H1 (cell line): ENCODE measurements around the gene SLC24A3. TPM values are rescaled to one million over a fixed set of nuclear protein-coding genes. Genes with fewer than 3 reads are reported as not detected.

Experiments
- CTCF ChIA-PET: fragments of 300-600 bp; sonication (Branson Sonifier 250); formaldehyde crosslinking; loops from one replicate; lab custom pipeline; 2021; ENCODE audit not compliant: partially characterized antibody; lab: Charles Lee
- POLR2A ChIA-PET: fragments of 300-600 bp; sonication (Branson Sonifier 250); formaldehyde crosslinking; loops from one replicate; lab custom pipeline; 2021; ENCODE audit warnings: inconsistent platforms; ENCODE audit not compliant: partially characterized antibody; lab: Charles Lee
- DNase-seq, 2 experiments: peaks; one replicate each; pipeline versions ENCODE4 v3.0.0 to v3.0.0-alpha.2; 2010 to 2022; ENCODE audit warnings: low spot score in 2 of 2, low read depth in 1 of 2, mixed read lengths in 1 of 2
- FAIRE-seq: peaks from 2 replicates; lab custom pipeline; 2011; peaks lifted over from hg19 to GRCh38; lab: Jason Lieb, UNC
- H2AFZ ChIP-seq: 2 replicates; pipeline ENCODE4 v1.8.1; 2012; ENCODE audit warnings: low read length, inconsistent platforms
- H2AK5ac ChIP-seq: 2 replicates; pipeline ENCODE4 v1.6.1; 2013; ENCODE audit warnings: low read depth, low read length
- H2BK120ac ChIP-seq: replicated peaks from 2 replicates; pipeline ENCODE3; 2013; ENCODE audit warnings: low read depth, low read length, inconsistent platforms
- H2BK12ac ChIP-seq: 2 replicates; pipeline ENCODE4 v1.6.1; 2013; ENCODE audit warnings: low read depth, low read length
- H2BK15ac ChIP-seq: 2 replicates; pipeline ENCODE4 v1.6.1; 2013; ENCODE audit warnings: low read length
- H2BK20ac ChIP-seq: 2 replicates; pipeline ENCODE4 v1.6.1; 2013; ENCODE audit warnings: low read length
- H2BK5ac ChIP-seq: 2 replicates; pipeline ENCODE4 v1.6.1; 2013; ENCODE audit warnings: low read depth, low read length
- H3K14ac ChIP-seq: 2 replicates; pipeline ENCODE4 v1.6.1; 2013; ENCODE audit warnings: inconsistent platforms; ENCODE audit not compliant: insufficient read length
- H3K18ac ChIP-seq: 2 replicates; pipeline ENCODE4 v1.6.1; 2013; ENCODE audit warnings: low read length; ENCODE audit errors: extremely low read depth
- H3K23ac ChIP-seq: 2 replicates; pipeline ENCODE4 v1.6.1; 2013; ENCODE audit warnings: inconsistent platforms; ENCODE audit not compliant: insufficient read length
- H3K23me2 ChIP-seq: 2 replicates; pipeline ENCODE4 v1.6.1; 2013; ENCODE audit warnings: low read depth, low read length
- H3K27ac ChIP-seq: 2 replicates; pipeline ENCODE4 v1.6.1; 2011; ENCODE audit warnings: low read depth, low read length, inconsistent platforms
- H3K27me3 ChIP-seq, 4 experiments: replicated peaks in 1 of 4; 1 replicate in 1 of 4; 2 replicates in 3 of 4; pipeline versions ENCODE4 v1.6.1 to v1.8.1; 2011 to 2013; ENCODE audit warnings: low read length in 3 of 4, mild to moderate bottlenecking in 3 of 4, inconsistent platforms in 2 of 4, mixed read lengths in 2 of 4, moderate library complexity in 1 of 4; ENCODE audit not compliant: control insufficient read depth in 3 of 4, insufficient read depth in 3 of 4; ENCODE audit errors: extremely low read depth in 1 of 4
- H3K36me3 ChIP-seq, 4 experiments: 2 replicates each; pipeline versions ENCODE4 v1.6.1 to v1.8.1; 2011 to 2013; ENCODE audit warnings: mild to moderate bottlenecking in 4 of 4, low read length in 3 of 4, moderate library complexity in 2 of 4, control low read depth in 1 of 4, inconsistent platforms in 1 of 4; ENCODE audit not compliant: insufficient read depth in 4 of 4, control insufficient read depth in 2 of 4
- H3K4ac ChIP-seq: replicated peaks from 2 replicates; pipeline ENCODE3; 2013; ENCODE audit warnings: low read length, low read depth, mixed read lengths, inconsistent platforms; ENCODE audit not compliant: insufficient read length
- H3K4me1 ChIP-seq, 4 experiments: replicated peaks in 1 of 4; 1 replicate in 1 of 4; 2 replicates in 3 of 4; pipeline versions ENCODE4 v1.6.1 to v1.8.1; 2011 to 2013; ENCODE audit warnings: low read length in 3 of 4, inconsistent platforms in 2 of 4, mixed read lengths in 1 of 4; ENCODE audit not compliant: insufficient read depth in 4 of 4, control insufficient read depth in 3 of 4
- H3K4me2 ChIP-seq, 2 experiments: 2 replicates each; pipeline versions ENCODE4 v1.6.1 to v1.8.1; 2011 to 2013; ENCODE audit warnings: low read depth in 2 of 2, low read length in 2 of 2, control low read depth in 1 of 2, inconsistent platforms in 1 of 2, mild to moderate bottlenecking in 1 of 2; ENCODE audit not compliant: insufficient read depth in 1 of 2
- H3K4me3 ChIP-seq, 4 experiments: fragments of 200-600, 300-600 bp in 1 of 4; sonication (generic), shearing (Covaris generic), sonication (Bioruptor Twin) in 1 of 4; 2 replicates each; pipeline versions ENCODE4 v1.5.1 to v1.8.1; 2011 to 2016; ENCODE audit warnings: low read length in 4 of 4, low read depth in 3 of 4, control low read depth in 2 of 4, inconsistent platforms in 2 of 4, mild to moderate bottlenecking in 2 of 4, mixed read lengths in 1 of 4, moderate library complexity in 1 of 4; ENCODE audit not compliant: insufficient read depth in 2 of 4; ENCODE audit errors: extremely low read depth in 1 of 4
- H3K56ac ChIP-seq: replicated peaks from 2 replicates; pipeline ENCODE3; 2013; ENCODE audit warnings: low read depth, mild to moderate bottlenecking, mixed read lengths, low read length, inconsistent platforms; ENCODE audit not compliant: insufficient read length
- H3K79me1 ChIP-seq: 2 replicates; pipeline ENCODE4 v1.6.1; 2013; ENCODE audit warnings: low read depth, low read length, control low read depth
- H3K79me2 ChIP-seq, 2 experiments: 2 replicates each; pipeline versions ENCODE4 v1.6.1 to v1.8.1; 2012 to 2013; ENCODE audit warnings: low read length in 2 of 2, mild to moderate bottlenecking in 2 of 2, inconsistent platforms in 1 of 2; ENCODE audit not compliant: insufficient read depth in 2 of 2, control insufficient read depth in 1 of 2
- H3K9ac ChIP-seq, 4 experiments: replicated peaks in 1 of 4; 1 replicate in 1 of 4; 2 replicates in 3 of 4; pipeline versions ENCODE4 v1.6.1 to v1.8.1; 2011 to 2013; ENCODE audit warnings: low read depth in 3 of 4, low read length in 3 of 4, control low read depth in 2 of 4, mild to moderate bottlenecking in 2 of 4, moderate library complexity in 2 of 4, inconsistent platforms in 1 of 4; ENCODE audit errors: extremely low read depth in 1 of 4
- H3K9me3 ChIP-seq, 2 experiments: 2 replicates each; pipeline versions ENCODE4 v1.6.1 to v1.8.1; 2012 to 2013; ENCODE audit warnings: mild to moderate bottlenecking in 2 of 2, moderate library complexity in 2 of 2, control low read depth in 1 of 2, inconsistent platforms in 1 of 2, low read depth in 1 of 2, low read length in 1 of 2, mixed read lengths in 1 of 2; ENCODE audit not compliant: insufficient read depth in 2 of 2
- H4K20me1 ChIP-seq, 2 experiments: replicated peaks in 1 of 2; 2 replicates each; pipeline versions ENCODE3 to v1.8.1; 2011 to 2013; ENCODE audit warnings: inconsistent platforms in 2 of 2, low read length in 2 of 2, mild to moderate bottlenecking in 1 of 2; ENCODE audit not compliant: insufficient read depth in 2 of 2, control insufficient read depth in 1 of 2
- H4K5ac ChIP-seq: 2 replicates; pipeline ENCODE4 v1.6.1; 2013; ENCODE audit warnings: low read length, low read depth, mixed read lengths, inconsistent platforms; ENCODE audit not compliant: insufficient read length
- H4K8ac ChIP-seq: 2 replicates; pipeline ENCODE4 v1.8.0; 2013; ENCODE audit warnings: mild to moderate bottlenecking, moderate library complexity, low read length, inconsistent platforms; ENCODE audit not compliant: insufficient read depth; ENCODE audit errors: extremely low read depth
- H4K91ac ChIP-seq: replicated peaks from 2 replicates; pipeline ENCODE3; 2013; ENCODE audit warnings: low read length, mixed read lengths, inconsistent platforms; ENCODE audit not compliant: insufficient read length
- USF2 ChIP-seq: IDR thresholded peaks from 2 replicates; pipeline ENCODE4 v1.6.1; 2011; ENCODE audit warnings: low read length, improper control_type of control experiment
- WGBS, 2 experiments: shearing (Covaris generic) in 1 of 2; methylation state at CpG; one replicate each; pipeline versions ENCODE4 v1.1.6 to v1.1.7; 2013 to 2015; ENCODE audit warnings: low lambda C conversion rate in 2 of 2, mixed read lengths in 2 of 2, inconsistent platforms in 1 of 2, low coverage in 1 of 2, missing lambda C conversion rate in 1 of 2; ENCODE audit not compliant: insufficient replicate concordance in 2 of 2, insufficient coverage in 1 of 2, insufficient read length in 1 of 2; ENCODE audit errors: extremely low coverage in 1 of 2, missing lambda C conversion rate in 1 of 2; 5-methylcytosine and 5-hydroxymethylcytosine counted together
- polyA plus RNA-seq, 7 experiments: library from polyadenylated mRNA; depleted of rRNA in 3 of 7; stranded (reverse) in 5 of 7; unstranded in 2 of 7; fragments of >200 nt in 5 of 7; fragments of 200-250 nt in 2 of 7; gene quantifications; 1 replicate in 5 of 7; 2 replicates in 1 of 7; 4 replicates in 1 of 7; pipeline versions ENCODE4 v1.2.1 to v1.2.3, GENCODE V29; 2011 to 2013; ENCODE audit warnings: missing spikeins in 2 of 7, mixed read lengths in 2 of 7
- total RNA-seq: library from RNA; stranded (reverse); fragmentation: NEBNext Ultra II Directional; extraction: Animal tissue kit (Norgen Biotek cat#: 25700); gene quantifications from 2 replicates; pipeline ENCODE4 v1.2.1, GENCODE V29; 2021

Gene SLC24A3
- total and polyA plus RNA-seq, 2 of the 8 experiments (the other 6 are each of a cell fraction or from before 2014, with no cell fraction given): 4.5 to 6.3 TPM

GRCh38 chr20:19301142-19301541, 88.7 kb downstream of the SLC24A3 start:
- Histone ChIP-seq H3K36me3 (no peaks in the 10 kb centered on the region; a peak in 1 of 8 replicates), H2BK120ac (no peak overlapping the region), H2BK12ac (no peak overlapping the region), H3K4me3 (no peak overlapping the region), H3K9ac (no peak overlapping the region), H4K8ac (no peak overlapping the region), H3K9me3 (peaks cover 2 to 5% of the 10 kb centered on the region in 2 experiments; a peak in 1 of 4 replicates), H2BK15ac (no peak overlapping the region), H2BK5ac (no peak overlapping the region), H3K4ac (no peak overlapping the region), H3K27ac (no peak overlapping the region), H3K23me2 (no peaks in the 10 kb centered on the region; the same call in 1 of the 2 replicates), H3K27me3 (no peaks in the 10 kb centered on the region), H4K5ac (no peak overlapping the region), H4K91ac (no peak overlapping the region), H3K23ac (no peak overlapping the region), H2AFZ (no peak overlapping the region), H3K14ac (no peak overlapping the region), H2BK20ac (no peak overlapping the region), H4K20me1 (no peaks in the 10 kb centered on the region), H3K79me1 (no peaks in the 10 kb centered on the region), H2AK5ac (no peak overlapping the region), H3K18ac (no peak overlapping the region), H3K56ac (no peak overlapping the region), H3K4me2 (no peak overlapping the region), H3K4me1 (peaks cover 0 to 7% (median 1%) of the 10 kb centered on the region in 4 experiments; a peak in 2 of 7 replicates), H3K79me2 (no peaks in the 10 kb centered on the region)
- POLR2A ChIA-PET: interaction anchor here (1.0 kb wide), 1 partner anchor 774 kb away, joined by 4 read pairs; no protein-coding TSS in a partner anchor
- FAIRE-seq (no peak), DNase-seq (no peak)
- WGBS, 2 experiments: 82% methylated on average over 2 of the region's 2 CpGs; no CpG with 5 or more reads in 1 of the 2 experiments
- no peak for TF ChIP-seq USF2
- CTCF ChIA-PET: interaction anchor here (0.8 to 1.2 kb wide), 4 partner anchors 9 to 283 kb away, joined by 3 to 4 read pairs (median 3); no protein-coding TSS in a partner anchor
